Tibial nerve (tissue), 4 donors: ENCODE measurements around the gene ZNF324.

Experiments used
- EP300 ChIP-seq, 2 donors: sonication (generic); formaldehyde crosslinking; IDR thresholded peaks; one replicate each; pipeline ENCODE4 v1.6.1; 2017; ENCODE audit warnings: antibody characterized with exemption in 2 of 2, mild to moderate bottlenecking in 1 of 2
- POLR2A ChIP-seq, 2 donors: fragments of 450-650 bp; IDR thresholded peaks; one replicate each; pipeline ENCODE4 v1.6.1; 2017; ENCODE audit warnings: antibody characterized with exemption in 2 of 2, mild to moderate bottlenecking in 2 of 2, moderate library complexity in 2 of 2
- TF ChIP-seq, protein P1 (sequence below), 5 experiments: fragments of 200-600 bp in 3 of 5; fragments of 450-650 bp in 2 of 5; sonication (generic) in 3 of 5; IDR thresholded peaks; one replicate each; pipeline ENCODE4 v1.5.1; 2016 to 2019; ENCODE audit warnings: antibody characterized with exemption in 5 of 5, mild to moderate bottlenecking in 3 of 5, moderate library complexity in 2 of 5

DNA sequence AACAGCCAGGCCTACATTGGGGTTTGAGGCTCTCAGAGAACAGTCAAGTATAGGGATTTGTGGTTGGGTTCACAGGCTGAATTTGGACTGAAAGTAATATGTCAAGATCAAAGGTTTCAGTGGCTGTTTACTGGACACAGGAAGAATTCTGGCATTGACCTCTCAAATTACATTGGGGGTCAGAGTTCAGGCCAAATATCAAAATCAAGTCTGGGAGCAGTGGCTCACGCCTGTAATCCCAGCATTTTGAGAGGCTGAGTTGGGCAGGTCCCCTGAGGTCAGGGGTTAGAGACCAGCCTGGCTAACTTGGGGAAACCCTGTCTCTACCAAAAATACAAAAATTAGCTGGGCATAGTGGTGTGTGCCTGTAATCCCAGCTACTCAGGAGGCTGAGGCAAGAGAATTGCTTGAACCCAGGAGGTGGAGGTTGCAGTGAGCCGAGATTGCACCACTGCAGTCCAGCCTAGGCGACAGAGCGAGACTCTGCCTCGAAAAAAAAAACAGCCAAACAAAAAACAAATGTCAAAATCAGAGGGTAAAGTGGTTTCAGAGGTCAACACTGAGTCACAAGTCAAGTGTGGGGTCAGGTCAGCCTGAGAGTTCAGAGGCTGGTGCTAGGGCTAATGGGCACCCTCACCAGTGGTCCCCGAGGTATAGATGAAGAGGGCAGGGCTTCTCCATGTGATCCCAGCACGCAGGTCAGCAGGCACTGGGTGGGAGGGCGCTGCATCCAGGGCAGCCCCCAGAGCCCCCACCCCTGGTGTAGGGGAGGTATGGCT is 43.4 kb downstream of the ZNF324 start:
- TF ChIP-seq, protein P1, sequence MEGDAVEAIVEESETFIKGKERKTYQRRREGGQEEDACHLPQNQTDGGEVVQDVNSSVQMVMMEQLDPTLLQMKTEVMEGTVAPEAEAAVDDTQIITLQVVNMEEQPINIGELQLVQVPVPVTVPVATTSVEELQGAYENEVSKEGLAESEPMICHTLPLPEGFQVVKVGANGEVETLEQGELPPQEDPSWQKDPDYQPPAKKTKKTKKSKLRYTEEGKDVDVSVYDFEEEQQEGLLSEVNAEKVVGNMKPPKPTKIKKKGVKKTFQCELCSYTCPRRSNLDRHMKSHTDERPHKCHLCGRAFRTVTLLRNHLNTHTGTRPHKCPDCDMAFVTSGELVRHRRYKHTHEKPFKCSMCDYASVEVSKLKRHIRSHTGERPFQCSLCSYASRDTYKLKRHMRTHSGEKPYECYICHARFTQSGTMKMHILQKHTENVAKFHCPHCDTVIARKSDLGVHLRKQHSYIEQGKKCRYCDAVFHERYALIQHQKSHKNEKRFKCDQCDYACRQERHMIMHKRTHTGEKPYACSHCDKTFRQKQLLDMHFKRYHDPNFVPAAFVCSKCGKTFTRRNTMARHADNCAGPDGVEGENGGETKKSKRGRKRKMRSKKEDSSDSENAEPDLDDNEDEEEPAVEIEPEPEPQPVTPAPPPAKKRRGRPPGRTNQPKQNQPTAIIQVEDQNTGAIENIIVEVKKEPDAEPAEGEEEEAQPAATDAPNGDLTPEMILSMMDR (IDR thresholded peaks at IDR 0.05), result no peak
- TF ChIP-seq POLR2A (IDR thresholded peaks at IDR 0.05), result no peak
- TF ChIP-seq EP300 (IDR thresholded peaks at IDR 0.05), result no peak
